Ureter (tissue), 1 donor: ENCODE results near the gene MEF2B. TPM values are rescaled to one million over a fixed set of nuclear protein-coding genes. Genes with fewer than 3 reads are reported as not detected.
"Not testable (repeated sequence)": the region's sequence is repeated elsewhere in the genome, so short reads cannot be mapped to it uniquely, and the experiment has no call there.

Source experiments
- DNase-seq: peaks from one replicate; pipeline ENCODE4 v3.0.0-alpha.2; 2020; ENCODE audit warnings: low spot score
- total RNA-seq: library from RNA; stranded (reverse); gene quantifications from one replicate; pipeline ENCODE4 v1.2.4, GENCODE V29; 2023
- donor health status: DM: yes; HTN: yes; CAD: no.

Gene MEF2B
- total RNA-seq, 1 donor from 2014 or later = 4.4 TPM

DNA sequence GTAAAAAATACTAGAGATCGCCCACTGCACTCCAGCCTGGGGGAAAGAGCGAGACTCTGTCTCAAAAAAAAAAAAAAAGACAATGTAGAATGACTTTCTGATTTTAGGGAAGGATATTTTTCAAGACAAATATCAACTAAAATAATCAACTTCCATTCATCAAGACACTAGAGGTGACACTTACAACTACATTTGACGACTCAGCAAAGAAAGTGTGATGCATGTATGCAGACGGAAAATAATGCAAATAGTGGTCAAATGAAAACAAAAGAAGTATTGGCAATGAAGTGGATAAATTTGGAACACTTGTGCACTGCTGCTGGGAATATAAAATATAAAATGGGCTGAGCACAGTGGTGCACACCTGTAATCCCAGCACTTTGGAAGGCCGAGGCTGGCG is 44.0 kb downstream of the MEF2B start:
- no peak for DNase-seq

DNA sequence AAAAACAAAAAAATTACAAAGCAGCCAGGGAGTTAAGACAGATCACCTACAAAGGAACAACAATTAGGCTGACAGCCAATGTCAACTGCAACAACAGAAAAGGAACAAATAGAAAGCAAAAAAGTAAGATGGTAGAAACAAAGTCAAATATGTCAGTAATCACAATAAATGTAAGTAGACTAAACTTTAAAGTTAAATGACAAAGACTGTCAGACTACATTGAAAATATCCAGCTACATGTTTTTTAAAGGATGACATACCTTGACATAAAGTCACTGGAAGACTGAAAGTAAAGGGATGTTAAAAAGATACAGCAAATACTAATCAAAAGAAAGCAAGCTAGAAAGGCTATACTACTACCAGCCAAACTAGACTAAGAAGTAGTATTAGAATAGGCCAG is 46.7 kb downstream of the MEF2B start:
- no peak for DNase-seq

DNA sequence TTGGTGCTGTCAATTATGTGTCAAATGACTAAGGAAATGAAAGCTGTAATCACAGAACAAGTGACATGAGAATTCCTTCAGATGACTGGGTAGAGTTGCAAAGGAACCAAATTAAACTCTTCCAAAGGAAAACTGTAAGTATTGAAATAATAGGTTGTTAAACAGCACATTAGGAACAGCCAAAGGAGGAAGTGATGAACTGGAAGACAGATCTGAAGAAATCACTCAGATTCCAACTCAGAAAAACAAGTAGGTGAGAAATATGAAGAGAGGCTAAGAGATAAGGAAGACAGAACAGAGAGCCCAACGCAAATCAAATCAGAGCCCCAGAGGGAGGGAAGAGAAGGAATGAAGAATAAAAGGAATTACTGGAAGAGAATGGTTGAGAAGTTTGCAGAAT is 47.2 kb downstream of the MEF2B start:
- no peak for DNase-seq

DNA sequence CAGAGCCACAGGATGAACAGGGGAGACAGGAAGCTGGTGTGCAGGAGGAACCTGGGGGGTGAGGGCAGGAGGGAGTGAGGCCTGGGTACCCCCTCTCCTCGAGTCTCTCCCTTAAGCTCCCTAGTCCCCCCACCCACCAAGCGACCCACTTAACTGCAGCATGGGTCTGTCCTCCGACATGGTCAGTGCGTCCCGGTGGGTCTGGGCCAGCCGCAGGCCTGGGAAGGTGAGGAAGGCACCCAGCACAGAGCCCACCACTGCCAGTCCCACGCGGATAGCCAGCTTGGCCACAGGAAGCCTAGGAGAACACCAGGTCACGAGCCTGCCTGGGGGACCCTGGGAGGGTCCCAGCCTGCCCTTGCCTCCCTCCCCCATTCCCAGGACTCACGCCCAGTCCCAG is 48.7 kb downstream of the MEF2B start:
- no peak for DNase-seq

DNA sequence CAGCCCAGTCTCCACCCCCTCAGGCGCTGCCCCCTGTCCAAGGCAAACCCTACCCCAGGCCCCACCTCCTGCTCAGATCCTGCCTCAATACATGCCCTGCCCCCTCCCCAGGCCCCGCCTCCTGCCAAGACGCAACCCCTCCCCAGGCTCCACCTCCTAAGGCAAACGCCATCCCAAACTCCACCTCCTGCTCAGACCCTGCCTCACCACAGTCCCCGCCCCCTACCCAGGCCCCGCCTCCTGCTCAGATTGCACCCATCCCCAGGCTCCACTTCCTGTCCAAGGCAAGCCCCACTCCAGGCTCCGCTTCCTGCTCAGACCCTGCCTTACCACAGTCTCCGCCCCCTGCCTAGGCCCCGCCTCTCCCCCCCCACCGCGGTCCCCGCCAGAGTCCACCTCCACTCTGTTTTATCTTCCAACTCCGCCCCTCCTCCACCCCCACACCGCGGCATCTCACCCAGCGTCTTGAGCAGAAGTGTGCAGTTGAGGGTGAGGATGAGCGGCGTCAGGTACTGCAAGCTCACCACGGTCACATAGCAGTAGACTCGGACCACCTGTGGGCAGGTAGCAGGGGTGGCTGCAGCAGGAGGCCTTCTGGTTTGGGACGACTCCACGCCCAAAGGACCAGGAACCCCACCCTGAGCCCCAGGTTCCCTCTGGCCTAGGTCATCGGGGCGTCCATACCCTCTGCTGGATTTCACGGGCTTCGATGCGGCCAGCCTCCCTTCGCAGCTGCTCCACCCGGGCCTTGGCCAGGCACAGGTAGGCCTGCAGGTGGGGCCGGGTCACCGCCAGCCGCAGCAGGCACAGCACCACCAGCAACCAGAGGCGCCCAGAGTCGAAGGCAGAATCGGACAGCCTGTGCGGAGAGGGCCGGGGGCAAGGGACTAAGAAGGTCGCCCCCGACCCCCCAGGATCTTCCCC is 49.5 kb downstream of the MEF2B start:
- peak; percentile 79 for DNase-seq

DNA sequence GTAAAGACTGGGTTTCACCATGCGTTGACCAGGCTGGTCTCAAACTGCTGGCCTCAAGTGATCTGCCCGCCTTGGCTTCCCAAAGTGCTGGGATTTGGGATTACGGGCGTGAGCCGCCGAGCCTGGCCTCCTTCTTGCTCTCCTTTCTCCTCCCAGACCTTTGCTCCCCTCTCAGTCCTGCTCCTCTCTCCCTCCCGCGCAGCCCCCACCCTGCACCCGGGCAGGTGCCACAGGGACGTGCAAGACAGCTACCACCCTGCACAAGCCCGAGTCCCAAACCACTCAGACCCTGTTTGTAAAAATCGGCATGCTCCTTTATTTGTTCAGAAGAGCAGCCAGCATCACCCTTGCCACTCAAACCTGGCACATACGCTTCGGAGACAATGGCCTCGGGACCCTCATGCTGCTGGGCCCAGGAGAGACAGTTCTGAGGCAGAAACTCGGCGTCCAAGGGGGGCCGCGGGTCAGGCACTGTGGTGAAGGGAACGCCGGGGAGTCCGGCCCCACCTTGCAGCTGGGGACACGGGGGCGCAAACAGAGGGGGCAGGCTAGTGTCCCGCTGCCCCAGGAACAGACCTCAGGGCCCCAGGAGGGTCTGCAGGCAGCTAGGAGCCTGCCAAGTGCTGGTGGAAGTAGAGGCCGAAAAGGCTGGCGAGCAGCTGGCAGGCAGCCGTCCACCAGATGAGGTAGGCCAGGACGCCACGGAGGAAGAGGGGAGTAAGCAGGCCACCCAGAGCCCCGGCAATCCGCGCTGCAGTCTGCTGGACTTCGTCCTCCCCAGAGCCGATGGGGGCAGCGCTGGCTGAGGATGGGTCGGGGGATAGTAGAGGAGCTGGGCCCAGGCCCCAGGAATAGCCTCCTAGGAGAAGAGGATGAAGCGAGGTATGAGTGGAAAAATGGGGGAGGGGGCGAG is 50.5 kb downstream of the MEF2B start:
- DNase-seq = no peak

DNA sequence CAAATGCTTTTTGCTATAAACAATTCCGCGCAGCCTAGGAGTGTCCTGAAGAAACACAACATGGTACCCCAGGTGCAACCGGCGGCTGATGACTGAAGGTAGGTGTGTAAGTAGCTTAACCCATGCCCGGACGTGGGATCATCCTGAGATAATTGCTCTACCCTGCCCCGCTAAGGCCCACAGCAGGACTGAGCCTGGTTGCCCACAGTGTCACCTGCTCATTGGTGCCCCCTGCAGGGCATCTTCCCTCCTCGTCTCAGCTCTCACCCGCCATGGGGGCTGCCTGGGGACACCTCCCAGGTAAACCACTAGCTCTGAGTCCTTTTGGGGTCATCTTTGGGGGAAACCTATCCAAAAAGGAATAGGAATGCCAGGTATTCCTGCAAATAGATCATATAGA is 54.1 kb downstream of the MEF2B start:
- no peak for DNase-seq

DNA sequence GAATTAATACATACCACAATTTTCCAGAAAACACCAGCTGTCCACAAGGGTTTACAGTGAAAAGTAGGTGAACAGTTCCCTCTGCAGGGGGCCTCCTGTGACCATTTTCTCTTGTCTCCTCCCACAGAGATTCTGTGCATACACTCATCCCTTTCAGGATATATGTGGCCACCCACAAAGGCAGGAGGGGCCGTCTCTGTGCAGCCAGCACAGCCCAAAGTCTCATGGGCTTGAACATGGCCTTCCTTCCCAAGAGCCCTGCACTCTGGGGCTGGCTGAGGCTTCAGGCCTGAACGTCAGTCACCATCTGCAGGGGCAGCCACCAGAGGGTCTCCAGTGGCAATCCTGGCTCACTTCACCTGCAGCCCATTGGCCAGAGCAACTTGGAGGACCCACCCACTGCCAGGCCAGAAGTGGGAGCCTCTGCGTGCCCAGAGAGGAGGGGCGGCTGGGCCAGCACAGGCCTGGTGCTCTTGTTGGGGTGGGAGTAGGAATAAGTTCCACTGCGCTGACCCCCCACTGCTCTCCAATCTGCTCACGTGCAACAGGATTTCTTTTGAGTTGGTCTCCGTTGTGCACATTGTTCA is 56.9 kb downstream of the MEF2B start:
- no peak for DNase-seq

DNA sequence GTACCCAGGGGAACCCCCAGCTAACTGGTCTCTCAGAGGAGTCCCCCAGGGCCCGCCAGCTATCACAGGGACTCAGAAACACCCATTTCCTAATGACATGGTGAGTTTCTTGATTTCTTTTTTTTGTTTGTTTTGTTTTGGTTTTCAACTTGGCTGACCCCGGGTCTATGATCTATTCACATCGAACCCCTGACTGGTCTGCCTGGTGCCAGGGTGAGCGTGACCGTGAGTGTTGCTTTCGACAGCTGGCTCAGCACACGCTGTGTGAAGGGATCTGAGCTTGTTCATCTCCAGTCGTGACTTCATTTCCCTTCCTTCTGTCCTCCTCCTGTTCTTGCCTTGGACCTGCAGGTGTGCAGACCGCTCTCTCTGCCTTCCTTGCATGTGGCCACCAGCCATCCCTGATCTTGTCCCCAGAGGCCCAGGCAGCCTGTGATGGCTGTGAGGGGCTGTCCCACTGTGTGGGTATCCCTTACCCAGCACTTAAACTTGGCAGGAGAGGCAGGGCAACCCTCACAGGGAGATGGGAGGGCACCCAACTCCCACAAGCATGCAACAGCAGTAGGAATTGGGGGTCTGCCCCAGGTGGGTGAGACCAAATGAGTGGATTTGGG is 58.0 kb downstream of the MEF2B start:
- DNase-seq = no peak

DNA sequence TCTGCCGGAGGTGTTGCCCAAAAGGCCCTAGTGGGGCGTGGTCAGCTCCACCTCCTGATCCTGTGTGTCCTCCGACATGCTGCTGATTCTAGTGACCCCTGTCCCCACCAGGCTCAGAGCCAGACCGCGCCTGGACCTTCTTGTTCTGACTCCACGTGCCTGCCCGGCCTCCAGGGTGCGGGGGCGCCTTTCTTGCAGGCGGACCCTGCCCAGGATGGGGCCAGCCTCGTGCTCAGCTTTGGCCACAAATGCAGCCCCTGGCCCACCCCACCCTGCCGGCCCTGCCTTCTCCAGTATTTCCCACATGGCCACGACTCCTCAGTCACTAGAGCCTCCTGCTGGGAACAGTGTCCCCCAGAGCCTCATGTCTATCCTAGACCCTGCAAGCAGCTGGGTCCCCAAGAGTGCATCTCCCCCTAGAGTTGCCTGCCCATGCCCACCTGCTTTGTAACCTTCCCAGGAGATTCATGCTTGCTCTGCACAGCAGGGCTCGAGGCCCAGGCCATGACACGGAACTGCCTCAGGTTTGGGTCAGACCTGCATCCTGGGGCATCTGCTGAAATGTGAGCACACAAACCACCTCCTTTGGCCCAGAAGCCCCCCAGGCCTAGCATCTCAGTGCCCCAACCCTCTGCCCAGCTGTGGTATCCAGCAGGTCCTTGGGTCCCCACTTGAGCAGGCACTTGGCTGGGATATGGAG is 58.8 kb downstream of the MEF2B start:
- no peak for DNase-seq

DNA sequence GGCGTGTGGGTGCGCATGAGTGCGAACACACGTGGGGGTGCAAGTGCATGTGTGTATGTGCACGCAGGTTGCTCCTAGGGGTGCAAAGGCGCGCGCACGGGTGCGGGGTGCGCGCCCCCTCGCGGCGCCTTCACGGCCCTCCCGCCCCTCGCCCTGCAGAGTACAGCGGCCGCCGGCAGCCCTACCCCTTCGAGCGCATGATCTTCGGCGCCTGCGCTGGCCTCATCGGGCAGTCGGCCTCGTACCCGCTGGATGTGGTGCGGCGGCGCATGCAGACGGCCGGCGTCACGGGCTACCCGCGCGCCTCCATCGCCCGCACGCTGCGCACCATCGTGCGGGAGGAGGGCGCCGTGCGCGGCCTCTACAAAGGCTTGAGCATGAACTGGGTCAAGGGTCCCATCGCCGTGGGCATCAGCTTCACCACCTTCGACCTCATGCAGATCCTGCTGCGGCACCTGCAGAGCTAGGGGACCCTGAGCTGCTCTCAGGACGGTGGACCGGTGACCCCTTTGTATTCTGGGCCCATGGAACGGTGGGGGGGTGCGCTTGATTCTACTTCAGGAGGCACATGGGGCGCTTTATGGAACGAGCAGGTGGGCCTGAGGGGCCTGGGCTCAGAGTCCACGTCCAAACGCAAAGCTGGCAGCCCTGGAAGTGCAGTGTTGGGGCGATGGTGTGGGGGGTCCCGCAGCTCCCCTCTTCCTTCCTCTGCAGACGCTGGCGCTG is 59.5 kb downstream of the MEF2B start:
- DNase-seq = no peak

DNA sequence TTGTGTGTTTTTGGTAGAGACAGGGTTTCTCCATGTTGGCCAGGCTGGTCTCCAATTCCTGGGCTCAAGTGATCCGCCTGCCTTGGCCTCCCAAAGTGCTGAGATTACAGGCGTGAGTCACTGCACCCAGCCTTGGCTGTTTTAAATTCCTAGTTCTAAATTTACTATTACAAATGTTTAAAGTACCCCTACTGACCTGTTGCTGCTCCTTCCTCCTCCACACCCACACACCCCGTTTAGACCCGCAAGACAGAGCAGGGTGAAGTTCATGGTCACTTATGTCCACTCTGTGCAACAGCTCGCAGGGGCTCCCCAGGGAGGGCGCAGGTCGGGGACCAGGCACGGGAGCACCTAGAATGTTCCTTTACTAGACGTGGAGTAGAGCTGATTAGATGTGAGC is 60.5 kb downstream of the MEF2B start:
- no peak for DNase-seq

DNA sequence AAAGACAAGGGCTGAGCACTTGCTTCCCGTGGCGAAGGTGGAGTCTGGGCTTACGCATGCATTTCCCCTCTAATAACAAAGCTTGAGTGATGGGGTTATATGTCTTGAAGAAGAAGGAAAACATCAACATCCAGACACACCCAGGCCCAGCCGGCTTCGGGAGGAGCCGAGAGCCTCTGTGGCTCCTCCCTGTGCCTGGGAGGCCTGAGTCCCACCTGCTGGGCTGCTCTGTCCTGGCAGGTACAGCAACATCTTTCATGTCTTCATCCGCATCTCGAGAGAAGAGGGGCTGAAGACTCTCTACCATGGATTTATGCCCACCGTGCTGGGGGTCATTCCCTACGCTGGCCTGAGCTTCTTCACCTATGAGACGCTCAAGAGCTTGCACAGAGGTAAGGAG is 62.4 kb downstream of the MEF2B start:
- DNase-seq = no peak

DNA sequence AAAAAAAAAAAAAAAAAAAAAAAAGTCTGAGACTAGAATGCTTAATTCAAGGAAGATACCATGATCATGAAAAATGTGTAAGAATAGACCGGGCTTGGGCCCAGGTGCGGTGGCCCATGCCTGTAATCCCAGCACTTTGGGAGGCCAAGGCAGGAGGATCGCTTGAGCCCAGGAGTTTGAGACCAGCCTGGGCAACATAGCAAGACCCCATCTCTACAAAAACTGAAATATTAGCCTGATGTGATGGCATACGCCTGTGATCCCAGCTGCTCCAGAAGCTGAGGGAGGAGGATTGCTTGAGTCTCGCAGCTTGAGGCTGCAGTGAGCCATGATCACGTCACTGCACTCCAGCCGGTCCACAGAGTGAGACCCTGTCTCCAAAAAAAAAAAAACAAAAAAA is 63.1 kb downstream of the MEF2B start:
- not testable (repeated sequence) for DNase-seq

DNA sequence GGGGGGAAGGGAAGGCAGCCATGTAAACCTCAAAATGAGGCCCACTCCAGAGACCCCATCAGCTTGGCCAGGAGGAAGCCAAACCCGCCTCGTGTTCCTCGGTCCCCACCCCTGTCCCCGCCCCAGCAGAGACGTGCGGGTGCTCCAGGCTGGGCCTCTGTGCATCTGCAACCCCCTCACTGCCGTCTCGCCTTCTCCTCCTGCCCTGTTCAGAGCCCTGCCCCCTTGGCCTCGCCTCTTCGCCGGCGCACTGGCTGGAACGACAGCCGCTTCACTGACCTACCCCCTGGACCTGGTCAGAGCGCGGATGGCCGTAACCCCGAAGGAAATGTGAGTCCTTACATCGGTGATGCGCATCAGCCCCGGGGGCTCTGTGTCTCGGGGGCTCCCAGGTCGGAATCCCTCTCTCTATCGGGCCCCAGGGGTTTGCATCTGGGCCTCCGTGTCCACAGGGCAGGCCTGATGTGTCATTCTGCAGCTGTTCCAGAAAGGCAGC is 64.0 kb downstream of the MEF2B start:
- DNase-seq = no peak

DNA sequence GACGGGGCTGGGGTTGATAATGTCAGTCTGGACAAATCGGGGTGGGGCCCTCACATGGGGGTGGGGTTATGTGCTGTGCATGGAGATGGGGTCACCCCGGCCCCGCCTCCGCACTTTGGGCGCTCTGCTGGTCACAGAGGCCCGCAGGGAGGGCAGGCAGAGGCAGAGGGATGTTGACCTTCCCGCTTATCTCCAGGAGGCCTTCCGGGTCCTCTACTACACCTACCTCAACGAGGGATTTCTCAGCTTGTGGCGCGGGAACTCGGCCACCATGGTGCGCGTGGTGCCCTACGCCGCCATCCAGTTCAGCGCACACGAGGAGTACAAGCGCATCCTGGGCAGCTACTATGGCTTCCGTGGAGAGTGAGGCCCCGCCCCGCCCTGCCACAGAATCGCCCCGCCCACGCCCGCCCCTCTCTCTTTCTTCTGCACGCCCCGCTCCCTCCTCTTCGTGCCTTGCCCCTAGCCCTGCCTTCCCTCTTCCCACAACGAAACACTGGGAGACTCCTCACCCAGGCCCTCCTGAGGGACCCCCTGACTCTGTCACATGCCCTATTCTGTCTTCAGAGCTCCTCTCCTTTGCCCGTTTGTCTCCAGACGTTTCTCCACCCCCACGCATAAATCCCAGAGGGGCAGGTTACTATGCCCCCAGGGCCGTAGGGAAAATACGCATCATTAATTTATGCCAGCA is 64.6 kb downstream of the MEF2B start:
- DNase-seq = peak; percentile 59

DNA sequence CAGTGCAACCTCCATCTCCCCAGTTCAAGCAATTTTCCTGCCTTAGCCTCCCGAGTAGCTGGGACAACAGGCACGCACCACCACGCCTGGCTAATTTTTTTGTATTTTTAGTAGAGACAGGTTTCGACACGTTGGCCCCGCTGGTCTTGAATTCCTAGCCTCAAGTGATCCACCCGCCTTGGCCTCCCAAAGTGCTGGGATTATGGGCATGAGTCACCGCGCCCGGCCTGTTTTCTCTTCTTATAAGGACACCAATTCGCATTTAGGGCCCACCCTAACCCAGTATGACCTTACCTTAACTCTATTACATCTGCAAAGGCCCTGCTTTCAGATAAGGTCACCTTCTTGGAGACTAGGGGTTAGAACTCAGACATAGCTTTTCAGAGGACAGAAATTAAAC is 66.9 kb downstream of the MEF2B start:
- no peak for DNase-seq

DNA sequence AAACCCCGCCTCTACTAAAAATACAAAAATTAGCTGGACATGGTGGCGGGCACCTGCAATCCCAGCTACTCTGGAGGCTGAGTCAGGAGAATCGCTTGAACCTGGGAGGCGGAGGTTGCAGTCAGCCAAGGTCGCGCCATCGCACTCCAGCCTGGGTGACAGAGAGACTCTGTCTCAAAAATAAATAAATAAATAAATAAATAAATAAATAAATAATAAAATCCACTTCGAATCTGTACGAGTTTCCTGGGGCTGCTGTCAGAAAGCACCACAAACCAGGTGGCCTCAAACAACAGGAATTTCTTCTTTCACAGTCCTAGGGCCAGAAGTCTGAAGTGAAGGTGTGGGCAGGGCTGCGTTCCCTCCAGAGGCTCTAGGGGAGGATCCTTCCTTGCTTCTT is 67.5 kb downstream of the MEF2B start:
- DNase-seq = not testable (repeated sequence)

DNA sequence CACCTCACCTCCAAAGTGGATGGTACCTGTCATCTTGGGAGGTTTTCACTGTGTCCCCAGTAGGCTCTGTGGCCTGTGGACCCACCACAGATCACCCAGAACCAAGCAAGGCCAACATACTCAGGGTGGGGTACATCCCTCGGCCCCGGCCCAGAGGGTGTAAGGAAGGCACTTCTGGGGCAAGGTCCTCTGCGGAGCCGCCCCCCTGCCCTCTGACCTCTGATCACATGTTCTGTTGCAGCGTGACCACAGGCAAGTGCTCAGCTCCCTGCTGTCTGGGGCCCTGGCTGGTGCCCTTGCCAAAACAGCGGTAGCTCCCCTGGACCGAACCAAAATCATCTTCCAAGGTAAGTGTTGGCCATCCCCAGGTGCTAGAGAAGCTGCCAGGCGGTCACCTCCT is 68.5 kb downstream of the MEF2B start:
- DNase-seq = no peak
